H7 (cell line): ENCODE results near the gene GSG1L. TPM values are rescaled to one million over a fixed set of nuclear protein-coding genes. Genes with fewer than 3 reads are reported as not detected.

Experiments used
- DNase-seq: peaks from one replicate; pipeline ENCODE4 v3.0.0; 2012
- H3K27me3 ChIP-seq: 2 replicates; pipeline ENCODE4 v1.6.0; 2011; ENCODE audit warnings: mild to moderate bottlenecking, low read length; ENCODE audit not compliant: control insufficient read depth, insufficient read depth
- H3K36me3 ChIP-seq: replicated peaks from 2 replicates; pipeline ENCODE4 v1.5.1; 2011; ENCODE audit warnings: low read length; ENCODE audit not compliant: control insufficient read depth, insufficient read depth
- H3K4me3 ChIP-seq: 2 replicates; pipeline ENCODE4 v1.5.1; 2011; ENCODE audit warnings: low read depth, mild to moderate bottlenecking, control low read depth, low read length, moderate library complexity; ENCODE audit not compliant: insufficient read depth
- total RNA-seq: library from RNA; depleted of rRNA; stranded (reverse); fragments of >200 nt; shearing (Covaris generic); gene quantifications from 2 replicates; pipeline ENCODE4 v1.2.3, GENCODE V29; 2014

The GSG1L gene
- total RNA-seq, 1 experiment from 2014 or later = not detected

DNA sequence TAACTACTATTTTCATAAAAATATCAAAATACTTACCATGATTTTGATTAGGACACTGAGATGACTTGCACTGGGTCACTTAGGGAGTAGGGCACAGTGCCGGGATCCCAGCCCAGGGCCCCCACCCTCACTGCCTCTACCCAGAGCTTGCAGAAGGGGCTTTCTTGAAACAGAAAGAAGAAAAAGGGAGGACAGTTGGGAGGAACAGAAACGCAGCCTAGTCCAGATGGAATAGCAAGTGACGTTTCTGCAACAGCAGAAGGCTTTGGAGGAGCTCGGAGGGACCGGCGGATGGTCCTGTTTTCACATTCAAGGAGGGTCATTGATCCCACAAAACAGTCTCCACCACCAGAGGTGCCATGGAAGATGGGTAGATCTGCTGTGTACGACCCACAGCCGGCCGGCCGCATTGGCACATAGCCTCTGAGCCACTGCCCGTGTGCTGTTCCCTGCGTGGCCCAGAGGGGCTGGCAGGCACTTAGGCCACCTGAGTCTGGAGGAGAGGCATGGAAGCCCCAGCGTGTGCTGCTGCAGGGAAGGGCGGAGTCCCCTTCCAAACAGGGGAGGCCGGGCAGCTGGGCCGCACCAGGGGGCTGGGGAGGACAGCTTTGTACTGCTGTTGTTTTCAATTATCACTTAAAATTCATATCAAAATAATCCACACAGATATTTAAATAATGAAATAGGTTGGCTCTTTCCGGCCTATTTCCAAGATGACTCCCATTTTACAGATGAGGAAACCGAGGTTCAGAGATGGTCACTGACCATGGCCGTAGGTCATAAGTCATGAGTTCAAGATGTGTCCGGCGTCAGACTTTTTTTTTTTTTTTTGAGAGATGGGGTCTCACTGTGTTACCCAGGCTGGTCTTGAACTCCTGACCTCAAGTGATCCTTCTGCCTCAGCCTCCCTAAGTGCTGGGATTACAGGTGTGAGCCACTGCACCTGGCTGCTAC lies 22.9 kb upstream of the GSG1L start:
- DNase-seq = no peak
- no peak overlapping the region for H3K4me3 ChIP-seq
- H3K27me3 ChIP-seq = no peaks in the 10 kb centered on the region
- H3K36me3 ChIP-seq = no peaks in the 10 kb centered on the region

DNA sequence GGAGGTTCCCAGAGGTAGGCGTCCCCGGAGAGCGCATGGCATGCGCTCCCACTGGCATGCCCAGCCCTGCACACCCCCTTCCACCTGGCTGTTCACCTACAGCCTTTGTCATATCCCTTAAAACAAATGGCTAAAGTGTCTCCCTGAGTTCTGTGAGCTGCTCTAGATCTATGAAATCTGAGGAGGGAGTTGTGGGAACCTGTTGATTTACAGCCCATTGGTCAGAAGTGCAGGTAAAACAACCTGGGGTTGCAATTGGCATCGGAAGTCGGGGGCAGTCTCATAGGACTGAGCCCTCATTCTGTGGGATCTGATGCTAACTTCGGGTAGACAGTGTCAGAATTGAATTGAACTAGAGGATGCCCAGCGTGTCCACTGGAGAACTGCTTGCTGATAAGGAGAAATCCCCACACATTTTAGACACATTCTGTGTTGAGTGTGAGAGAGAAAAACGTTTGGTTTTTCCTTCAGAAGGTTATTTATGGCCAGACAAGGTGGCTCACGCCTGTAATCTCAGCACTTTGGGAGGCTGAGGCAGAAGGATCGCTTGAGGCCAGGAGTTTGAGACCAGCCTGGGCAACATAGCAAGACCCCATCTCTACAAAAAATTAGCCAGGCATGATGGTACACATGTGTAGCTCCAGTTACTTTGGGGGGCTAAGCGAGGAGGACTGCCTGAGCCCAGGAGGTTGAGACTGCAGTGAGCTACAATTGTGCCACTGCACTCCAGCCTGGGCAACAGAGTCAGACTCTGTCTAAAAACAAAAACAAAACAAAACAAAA lies 22.1 kb upstream of the GSG1L start:
- Histone ChIP-seq H3K36me3 (no peaks in the 10 kb centered on the region), H3K4me3 (no peak overlapping the region), H3K27me3 (no peaks in the 10 kb centered on the region)
- DNase-seq = no peak

DNA sequence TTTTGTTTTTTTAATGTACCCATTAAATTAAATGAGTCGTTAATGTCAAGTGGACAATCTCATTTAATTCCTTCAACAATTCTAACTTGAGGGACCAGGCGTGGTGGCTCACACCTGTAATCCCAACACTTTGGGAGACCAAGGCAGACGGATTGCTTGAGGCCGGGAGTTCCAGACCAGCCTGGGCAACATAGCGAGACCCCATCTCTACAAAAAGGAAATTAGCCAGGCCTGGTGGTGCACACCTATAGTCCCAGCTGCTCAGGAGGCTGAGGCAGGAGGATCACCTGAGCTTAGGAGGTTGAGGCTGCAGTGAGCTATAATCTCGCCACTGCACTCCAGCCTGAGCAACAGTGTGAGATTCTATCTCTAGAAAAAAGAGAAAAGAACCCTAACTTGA lies 20.7 kb upstream of the GSG1L start:
- no peak for DNase-seq
- Histone ChIP-seq H3K36me3 (no peaks in the 10 kb centered on the region), H3K4me3 (no peak overlapping the region), H3K27me3 (no peaks in the 10 kb centered on the region)

DNA sequence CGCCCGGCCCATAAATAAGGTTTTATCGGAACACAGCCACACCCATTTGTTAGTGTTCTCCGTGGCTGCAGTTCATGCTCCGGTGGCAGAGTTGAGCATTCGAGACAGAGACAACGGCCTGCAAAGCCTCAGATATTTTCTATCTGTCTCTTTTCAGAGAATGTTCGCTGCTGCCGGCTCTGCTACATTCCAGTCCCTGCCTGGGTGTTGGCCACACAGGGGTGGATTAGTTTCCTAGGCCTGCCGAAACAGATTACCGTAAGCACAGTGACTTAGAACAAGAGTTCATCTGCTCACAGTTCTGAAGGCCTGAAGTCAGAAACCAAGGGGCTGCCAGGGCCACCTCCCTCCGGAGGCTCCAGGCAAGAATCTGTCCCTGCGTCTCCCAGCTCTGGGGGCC lies 19.1 kb upstream of the GSG1L start:
- Histone ChIP-seq H3K36me3 (no peaks in the 10 kb centered on the region), H3K27me3 (no peaks in the 10 kb centered on the region), H3K4me3 (no peak overlapping the region)
- no peak for DNase-seq

DNA sequence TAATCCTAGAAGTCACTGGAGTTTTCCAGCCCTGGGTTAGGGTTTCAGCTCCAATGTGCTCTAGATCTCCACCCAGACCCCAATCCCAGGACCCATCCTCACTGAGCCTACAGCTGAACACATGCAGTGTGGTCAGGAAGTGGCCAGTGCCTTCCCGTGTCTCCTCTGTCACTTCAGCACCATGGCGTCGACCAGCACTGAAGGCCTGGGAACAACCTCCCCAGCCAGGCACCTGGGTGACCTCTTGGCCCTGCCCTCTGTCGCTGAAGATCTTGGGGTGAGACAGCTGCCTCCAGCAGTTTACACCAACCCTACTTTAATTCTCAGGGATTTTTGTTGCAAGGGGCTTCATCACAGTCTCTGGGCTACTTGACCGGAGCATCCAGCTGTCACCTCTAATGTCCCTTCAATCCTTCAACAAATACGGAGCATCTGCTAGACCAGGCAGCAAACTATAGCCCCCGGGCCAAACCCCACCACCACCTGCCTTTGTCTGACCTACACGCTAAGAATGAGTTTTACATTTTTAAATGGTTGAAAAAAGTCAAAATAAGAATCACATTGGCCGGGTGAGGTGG lies 18.0 kb upstream of the GSG1L start:
- no peaks in the 10 kb centered on the region for H3K36me3 ChIP-seq

DNA sequence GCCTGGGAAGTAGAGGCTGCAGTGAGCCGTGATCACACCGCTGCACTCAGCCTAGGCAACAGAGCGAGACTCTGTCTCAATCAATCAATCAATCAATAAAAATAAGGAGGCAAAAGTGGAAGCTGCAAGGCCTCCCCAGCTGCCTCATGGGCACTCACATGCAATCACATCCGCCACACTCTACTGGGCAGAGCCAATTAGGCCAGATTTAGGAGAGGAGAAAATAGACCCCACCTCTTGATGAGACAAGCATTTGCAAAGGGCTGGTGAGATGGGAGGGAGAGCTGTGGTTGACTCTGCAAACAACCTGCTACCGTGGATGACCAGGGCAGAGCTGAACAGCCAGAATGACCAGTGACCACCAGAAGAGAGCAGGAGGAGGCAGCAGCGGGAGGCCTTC lies 14.7 kb upstream of the GSG1L start:
- no peak for DNase-seq
- H3K27me3 ChIP-seq = no peaks in the 10 kb centered on the region
- no peaks in the 10 kb centered on the region for H3K36me3 ChIP-seq
- no peak overlapping the region for H3K4me3 ChIP-seq

More for the DNA sequence above, 18.0 kb upstream of the GSG1L start:
- H3K4me3 ChIP-seq = no peak overlapping the region
- no peak for DNase-seq
- no peaks in the 10 kb centered on the region for H3K27me3 ChIP-seq

DNA sequence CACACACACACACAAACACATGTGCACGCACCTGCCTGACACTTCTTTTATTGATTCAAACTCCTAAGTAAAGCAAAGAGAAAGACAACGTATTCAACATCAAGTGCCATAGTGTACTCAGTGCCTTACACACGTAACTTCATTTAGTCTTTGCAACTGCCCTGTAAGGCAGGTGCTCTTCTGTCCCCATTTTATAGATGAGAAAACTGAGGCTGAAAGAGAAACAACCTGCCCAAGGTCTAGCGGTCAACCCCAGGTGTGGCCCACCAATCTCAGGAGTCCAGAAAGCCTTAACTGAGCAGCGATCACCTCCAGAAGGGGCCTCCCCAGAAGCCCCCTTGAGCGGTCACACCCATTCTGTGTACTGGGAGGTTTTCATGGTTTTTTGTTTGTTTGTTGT lies 10.3 kb upstream of the GSG1L start:
- Histone ChIP-seq H3K4me3 (no peak overlapping the region), H3K27me3 (no peaks in the 10 kb centered on the region), H3K36me3 (no peaks in the 10 kb centered on the region)
- no peak for DNase-seq

DNA sequence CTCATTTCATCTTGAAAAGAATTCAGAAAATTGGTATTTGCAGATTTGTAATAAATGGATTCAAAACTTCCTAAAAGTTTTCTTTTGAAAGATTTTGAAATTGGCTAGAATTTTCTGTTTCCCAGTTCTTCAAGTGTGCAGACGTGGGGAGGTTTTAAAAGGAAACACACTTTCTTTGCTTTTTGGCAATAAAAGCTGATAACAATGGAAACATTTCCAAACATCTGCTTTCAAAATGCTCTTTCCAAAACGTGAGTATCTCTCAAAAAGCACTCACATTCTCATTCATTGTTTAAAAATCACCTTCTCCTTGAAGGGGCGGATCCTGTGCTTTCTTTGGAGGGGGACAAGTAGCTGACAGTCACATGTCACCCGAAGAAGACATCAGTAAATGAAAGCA lies 8.6 kb upstream of the GSG1L start:
- no peaks in the 10 kb centered on the region for H3K36me3 ChIP-seq
- no peaks in the 10 kb centered on the region for H3K27me3 ChIP-seq
- DNase-seq = no peak
- no peak overlapping the region for H3K4me3 ChIP-seq

DNA sequence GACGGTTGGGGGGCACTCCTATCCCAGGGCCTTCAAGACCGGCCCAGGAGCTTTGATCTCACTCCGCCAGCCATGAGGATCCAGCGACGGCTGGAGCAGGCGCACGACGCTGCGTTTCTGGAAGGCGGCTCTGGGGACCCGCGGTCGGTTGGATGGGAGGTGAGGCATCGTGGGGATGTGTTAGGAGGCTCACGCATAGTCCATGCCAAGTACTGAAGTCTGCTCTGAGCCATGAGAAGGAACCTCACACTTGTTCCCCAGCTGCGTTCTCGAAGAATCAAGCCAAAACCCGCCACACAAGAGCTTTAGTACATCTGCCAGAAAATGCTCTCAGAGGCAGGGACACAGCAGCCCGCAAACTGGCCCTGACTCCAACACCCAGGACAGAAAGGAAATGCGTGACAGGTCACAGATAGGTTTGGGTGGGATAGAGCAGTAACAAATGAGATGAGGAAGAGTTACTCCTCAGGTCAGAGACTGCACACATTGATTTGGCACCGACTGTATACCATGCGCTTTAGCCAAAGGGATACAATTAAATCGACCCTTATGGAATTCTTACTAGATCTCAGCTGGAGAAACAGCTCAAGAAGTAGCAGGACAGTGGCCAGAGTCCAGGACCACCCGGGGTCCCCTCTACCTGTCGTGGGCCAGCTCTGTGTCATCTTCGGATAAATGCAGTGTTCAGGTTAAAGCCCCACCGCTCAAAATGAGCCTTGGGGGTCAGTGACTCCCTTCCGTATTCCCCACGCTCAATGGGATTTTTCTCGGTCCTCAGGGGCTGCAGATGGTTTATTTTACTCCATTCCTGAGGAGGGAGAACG lies 6.7 kb upstream of the GSG1L start:
- DNase-seq = no peak
- H3K4me3 ChIP-seq = no peak overlapping the region
- H3K36me3 ChIP-seq = no peaks in the 10 kb centered on the region
- H3K27me3 ChIP-seq = no peaks in the 10 kb centered on the region

DNA sequence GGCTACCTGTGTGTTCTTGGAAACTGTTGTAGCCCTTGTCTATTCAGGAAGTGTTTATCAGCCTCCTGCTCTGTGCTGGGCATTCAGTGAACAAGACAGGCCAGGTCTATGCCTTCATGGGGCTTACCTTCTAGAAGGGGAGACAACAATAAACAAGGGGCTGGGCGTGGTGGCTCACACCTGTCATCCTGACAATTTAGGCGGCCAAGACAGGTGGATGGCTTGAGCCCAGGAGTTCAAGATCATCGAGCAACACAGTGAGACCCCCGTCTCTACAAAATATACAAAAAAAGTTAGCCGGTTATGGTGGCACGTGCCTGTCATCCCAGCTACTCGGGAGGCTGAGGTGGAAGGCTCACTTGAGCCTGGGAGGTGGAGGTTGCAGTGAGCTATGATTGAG lies 5.5 kb upstream of the GSG1L start:
- no peak for DNase-seq
- no peaks in the 10 kb centered on the region for H3K36me3 ChIP-seq
- H3K27me3 ChIP-seq = peaks cover 11% of the 10 kb centered on the region
- H3K4me3 ChIP-seq = no peak overlapping the region

DNA sequence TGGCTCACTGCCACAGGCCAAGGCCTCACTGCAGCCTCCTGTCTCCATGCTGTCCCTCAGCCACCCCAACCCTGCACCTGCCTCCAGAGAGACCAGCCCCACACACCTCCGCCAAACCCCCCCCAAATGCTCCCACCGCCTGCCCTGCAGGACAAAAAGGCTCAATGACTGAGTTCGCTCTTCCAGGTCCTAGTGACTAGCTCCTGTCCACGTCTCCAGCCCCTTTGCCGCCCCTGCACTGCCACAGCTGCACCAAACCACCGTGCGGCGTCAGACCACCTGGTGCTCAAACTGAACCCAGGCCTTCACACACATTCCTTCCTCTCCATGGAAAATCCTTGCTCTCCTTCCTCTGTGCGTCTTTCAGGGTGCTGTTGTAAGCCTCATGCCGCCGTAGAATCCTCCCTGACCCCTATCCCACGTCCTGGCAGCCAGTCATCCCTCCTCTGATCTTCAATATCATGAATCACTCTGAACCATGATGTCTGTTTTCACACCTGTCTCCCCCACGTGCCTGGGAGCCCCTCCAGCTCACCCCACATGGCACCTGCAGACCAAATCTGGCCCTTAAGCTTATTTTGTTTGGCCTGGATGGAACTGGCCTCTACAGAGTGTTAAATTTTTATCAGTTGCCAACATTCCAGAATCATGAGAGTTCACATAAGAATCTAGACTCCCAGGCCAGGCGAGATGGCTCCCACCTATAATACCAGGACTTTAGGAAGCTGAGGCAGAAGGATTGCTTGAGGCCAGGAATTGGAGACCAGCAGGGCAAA lies 4.3 kb upstream of the GSG1L start:
- Histone ChIP-seq H3K4me3 (no peak overlapping the region), H3K36me3 (no peaks in the 10 kb centered on the region), H3K27me3 (peaks cover 21% of the 10 kb centered on the region)
- DNase-seq = no peak

DNA sequence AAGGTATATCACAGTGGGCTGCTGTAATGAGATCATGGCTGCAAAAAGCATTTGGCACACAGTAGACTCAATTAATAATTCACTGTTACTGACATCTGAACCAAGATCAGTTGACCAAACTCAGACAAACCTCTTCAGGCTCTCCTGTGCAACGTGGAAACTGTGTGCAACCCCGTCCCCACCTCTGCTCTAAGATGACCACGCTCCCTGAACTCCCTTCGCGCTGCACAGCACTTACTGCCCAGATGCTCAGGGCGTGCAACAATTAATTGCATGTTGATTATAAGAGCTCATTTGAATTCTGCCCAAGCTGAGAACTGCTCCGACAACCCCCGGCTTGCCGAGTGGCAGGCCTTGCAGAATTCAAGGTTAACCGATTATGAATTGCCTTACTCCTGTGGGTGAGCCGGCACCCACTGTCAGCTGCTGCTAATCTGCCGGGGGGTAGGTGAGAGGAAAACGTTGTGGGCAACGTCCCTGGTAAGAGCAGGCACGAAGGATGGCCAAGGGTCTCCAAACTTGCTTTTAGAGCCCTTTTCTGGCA lies 1.3 kb upstream of the GSG1L start:
- H3K27me3 ChIP-seq = peaks cover 43% of the 10 kb centered on the region

DNA sequence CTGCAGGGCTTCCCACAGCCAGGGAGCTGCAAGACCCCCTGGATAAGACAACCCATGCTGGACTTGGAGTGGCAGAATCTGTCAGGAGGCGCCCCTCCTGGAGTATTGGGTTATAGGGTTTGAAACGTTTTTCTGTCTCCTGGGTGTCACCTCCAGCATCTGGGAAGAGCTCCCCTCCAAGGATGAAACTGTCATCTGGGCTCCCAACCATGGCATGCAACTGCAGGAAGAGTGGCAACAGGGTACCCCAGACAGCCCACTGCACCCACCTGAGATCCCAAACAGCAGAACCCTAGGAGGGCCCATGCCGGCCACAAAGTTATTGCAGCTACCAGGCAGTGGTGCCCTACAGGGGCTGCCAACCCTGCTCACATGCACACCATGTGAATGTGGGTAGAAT lies 636 bp upstream of the GSG1L start:
- DNase-seq = no peak
- Histone ChIP-seq H3K27me3 (peaks cover 43% of the 10 kb centered on the region), H3K4me3 (no peak overlapping the region), H3K36me3 (no peaks in the 10 kb centered on the region)

More for the DNA sequence above, 1.3 kb upstream of the GSG1L start:
- DNase-seq = no peak
- no peak overlapping the region for H3K4me3 ChIP-seq
- H3K36me3 ChIP-seq = no peaks in the 10 kb centered on the region
